Naive thymus-derived CD4-positive, alpha-beta T cell (primary cell): ENCODE measurements around the gene YEATS2. TPM values are rescaled to one million over a fixed set of nuclear protein-coding genes. Genes with fewer than 3 reads are reported as not detected.

ENCODE experiments used
- ATAC-seq: fragments of 150-1000 bp; cut with Tn5 transposase; 2 replicates; pipeline ENCODE4 v1.10.0; 2021; ENCODE audit warnings: mild to moderate bottlenecking, moderate library complexity
- CTCF ChIA-PET: fragments of 350-600 bp; sonication (Branson Sonifier 250); formaldehyde crosslinking; loops from one replicate; lab custom pipeline; 2021; ENCODE audit warnings: antibody characterized with exemption; lab: Charles Lee
- POLR2A ChIA-PET: fragments of 350-600 bp; sonication (Branson Sonifier 250); formaldehyde crosslinking; loops from one replicate; lab custom pipeline; 2021; ENCODE audit warnings: antibody characterized with exemption, inconsistent platforms; lab: Charles Lee
- DNase-seq, 9 donors: peaks; one replicate each; pipeline versions ENCODE4 v3.0.0 to v3.0.0-alpha.2; 2020 to 2022; ENCODE audit warnings: mixed read lengths in 1 of 9
- H3K27ac ChIP-seq: one replicate; pipeline ENCODE4 v1.7.0; 2013; ENCODE audit warnings: mild to moderate bottlenecking, low read depth, low read length, moderate library complexity
- H3K27me3 ChIP-seq, 2 donors: one replicate each; pipeline ENCODE4 v1.7.0; 2013; ENCODE audit warnings: low read length in 2 of 2, mild to moderate bottlenecking in 2 of 2, moderate library complexity in 2 of 2; ENCODE audit not compliant: control insufficient read depth in 2 of 2, insufficient read depth in 2 of 2
- H3K36me3 ChIP-seq, 3 experiments: 1 replicate in 2 of 3; 2 replicates in 1 of 3; pipeline ENCODE4 v1.7.0; 2013; ENCODE audit warnings: low read length in 3 of 3, mild to moderate bottlenecking in 3 of 3, moderate library complexity in 1 of 3; ENCODE audit not compliant: insufficient read depth in 3 of 3, control insufficient read depth in 2 of 3
- H3K4me1 ChIP-seq, 2 donors: one replicate each; pipeline ENCODE4 v1.7.0; 2013; ENCODE audit warnings: low read length in 2 of 2, mild to moderate bottlenecking in 2 of 2, moderate library complexity in 1 of 2; ENCODE audit not compliant: control insufficient read depth in 2 of 2, insufficient read depth in 2 of 2
- H3K4me3 ChIP-seq: 2 replicates; pipeline ENCODE4 v1.7.0; 2013; ENCODE audit warnings: mild to moderate bottlenecking, low read length
- H3K9me3 ChIP-seq, 3 experiments: 1 replicate in 2 of 3; 2 replicates in 1 of 3; pipeline ENCODE4 v1.7.0; 2013; ENCODE audit warnings: low read length in 3 of 3; ENCODE audit not compliant: control insufficient read depth in 2 of 3
- H3K27ac Mint-ChIP-seq, 9 donors: one replicate each; pipeline ENCODE4 v1.8.0; 2020 to 2022; ENCODE audit warnings: mixed read lengths in 9 of 9, mild to moderate bottlenecking in 8 of 9, moderate library complexity in 5 of 9, inconsistent platforms in 2 of 9
- H3K27me3 Mint-ChIP-seq, 5 donors: one replicate each; pipeline ENCODE4 v1.8.0; 2021 to 2022; ENCODE audit warnings: mixed read lengths in 5 of 5, mild to moderate bottlenecking in 1 of 5
- H3K36me3 Mint-ChIP-seq, 5 donors: one replicate each; pipeline ENCODE4 v1.8.0; 2020 to 2022; ENCODE audit warnings: mixed read lengths in 5 of 5, mild to moderate bottlenecking in 3 of 5, inconsistent platforms in 1 of 5
- H3K4me1 Mint-ChIP-seq, 7 donors: one replicate each; pipeline ENCODE4 v1.8.0; 2020 to 2022; ENCODE audit warnings: mixed read lengths in 7 of 7, mild to moderate bottlenecking in 3 of 7, inconsistent platforms in 1 of 7
- H3K4me3 Mint-ChIP-seq, 10 donors: one replicate each; pipeline ENCODE4 v1.8.0; 2020 to 2022; ENCODE audit warnings: mild to moderate bottlenecking in 10 of 10, mixed read lengths in 10 of 10, moderate library complexity in 6 of 10, inconsistent platforms in 2 of 10
- H3K9me3 Mint-ChIP-seq, 11 donors: one replicate each; pipeline ENCODE4 v1.8.0; 2020 to 2022; ENCODE audit warnings: mixed read lengths in 11 of 11, mild to moderate bottlenecking in 4 of 11, inconsistent platforms in 1 of 11, moderate library complexity in 1 of 11
- intact Hi-C, 2 donors: fragments of 100-400 bp; cut with micrococcal nuclease; formaldehyde crosslinking; loops; one replicate each; pipeline ENCODE4 v1.15.1; 2023
- polyA plus RNA-seq, 2 donors: library from polyadenylated mRNA; unstranded; fragments of 300-500 nt; fragmentation: Illumina TruSeq; gene quantifications; one replicate each; pipeline ENCODE4 v1.2.3, GENCODE V29; 2021
- total RNA-seq, 6 experiments: library from RNA in 5 of 6; stranded (reverse) in 5 of 6; gene quantifications; 1 replicate in 5 of 6; 2 replicates in 1 of 6; pipeline ENCODE4 v1.2.3 and lab custom pipeline; 2021 to 2026

Gene YEATS2
- total and polyA plus RNA-seq, 7 experiments from 2014 or later = 5.5 to 61.4 (median 21.0) TPM

- H3K36me3 Mint-ChIP-seq = peaks cover 4 to 40% (median 18%) of the 10 kb centered on the region in 5 donors
- no peak overlapping the region for H3K27ac Mint-ChIP-seq
- Histone ChIP-seq H3K36me3 (peaks cover 7 to 78% (median 9%) of the 10 kb centered on the region in 3 experiments), H3K27ac (no peak overlapping the region), H3K4me3 (no peak overlapping the region), H3K4me1 (no peaks in the 10 kb centered on the region), H3K27me3 (no peaks in the 10 kb centered on the region), H3K9me3 (no peaks in the 10 kb centered on the region)
- ChIA-PET CTCF (interaction anchor here (1.3 kb wide), 1 partner anchor 40 kb away, joined by 3 read pairs; the partner anchor contains the start of gene PARL), POLR2A (no interaction called here)
- intact Hi-C loops = no loop called here
- no peaks in the 10 kb centered on the region for H3K9me3 Mint-ChIP-seq
- peaks cover 0 to 7% (median 3%) of the 10 kb centered on the region in 7 donors for H3K4me1 Mint-ChIP-seq
- ATAC-seq (no peak), DNase-seq (no peak)
- no peak overlapping the region for H3K4me3 Mint-ChIP-seq
- no peaks in the 10 kb centered on the region for H3K27me3 Mint-ChIP-seq
Measured at GRCh38 chr3:183844606-183845005, 147.0 kb downstream of the YEATS2 start.

GRCh38 chr3:183845090-183845489 is 147.5 kb downstream of the YEATS2 start:
- Histone ChIP-seq H3K27ac (no peak overlapping the region), H3K36me3 (peaks cover 5 to 75% (median 7%) of the 10 kb centered on the region in 3 experiments), H3K4me3 (no peak overlapping the region), H3K9me3 (no peaks in the 10 kb centered on the region), H3K27me3 (no peaks in the 10 kb centered on the region), H3K4me1 (no peaks in the 10 kb centered on the region)
- peak overlapping the region in 2 of 9 donors; percentile 43 to 62 for H3K27ac Mint-ChIP-seq
- H3K4me1 Mint-ChIP-seq = peaks cover 0 to 8% (median 3%) of the 10 kb centered on the region in 7 donors
- ChIA-PET CTCF (interaction anchor here (1.3 kb wide), 1 partner anchor 39 kb away, joined by 3 read pairs; the partner anchor contains the start of gene PARL), POLR2A (no interaction called here)
- H3K4me3 Mint-ChIP-seq = no peak overlapping the region
- H3K36me3 Mint-ChIP-seq = peaks cover 4 to 38% (median 16%) of the 10 kb centered on the region in 5 donors
- intact Hi-C loops = no loop called here
- DNase-seq (no peak), ATAC-seq (no peak)
- H3K27me3 Mint-ChIP-seq = no peaks in the 10 kb centered on the region
- H3K9me3 Mint-ChIP-seq = no peaks in the 10 kb centered on the region

- H3K27me3 Mint-ChIP-seq = no peaks in the 10 kb centered on the region
- no peaks in the 10 kb centered on the region for H3K27me3 ChIP-seq
- peaks cover 5 to 73% (median 7%) of the 10 kb centered on the region in 3 experiments for H3K36me3 ChIP-seq
- H3K4me3 Mint-ChIP-seq = no peak overlapping the region
- no peak for ATAC-seq
- ChIA-PET CTCF (interaction anchor here (1.3 kb wide), 1 partner anchor 39 kb away, joined by 3 read pairs; the partner anchor contains the start of gene PARL), POLR2A (no interaction called here)
- H3K4me1 ChIP-seq = no peaks in the 10 kb centered on the region
- peak overlapping the region in 2 of 9 donors; percentile 43 to 62 for H3K27ac Mint-ChIP-seq
- no peak for DNase-seq
- peaks cover 0 to 11% (median 4%) of the 10 kb centered on the region in 7 donors for H3K4me1 Mint-ChIP-seq
- intact Hi-C loops = no loop called here
- peaks cover 4 to 44% (median 16%) of the 10 kb centered on the region in 5 donors for H3K36me3 Mint-ChIP-seq
- no peaks in the 10 kb centered on the region for H3K9me3 ChIP-seq
- no peak overlapping the region for H3K4me3 ChIP-seq
- H3K27ac ChIP-seq = no peak overlapping the region
- H3K9me3 Mint-ChIP-seq = no peaks in the 10 kb centered on the region
Measured at GRCh38 chr3:183845608-183846288, 148.2 kb downstream of the YEATS2 start.

- H3K9me3 Mint-ChIP-seq = no peaks in the 10 kb centered on the region
- ChIA-PET CTCF (no interaction called here), POLR2A (no interaction called here)
- peaks cover 3 to 22% (median 6%) of the 10 kb centered on the region in 7 donors for H3K4me1 Mint-ChIP-seq
- intact Hi-C loops = no loop called here
- Histone ChIP-seq H3K4me3 (no peak overlapping the region), H3K27me3 (no peaks in the 10 kb centered on the region), H3K36me3 (peaks cover 0 to 33% (median 3%) of the 10 kb centered on the region in 3 experiments), H3K27ac (no peak overlapping the region), H3K4me1 (no peaks in the 10 kb centered on the region), H3K9me3 (no peaks in the 10 kb centered on the region)
- H3K27ac Mint-ChIP-seq = peak overlapping the region in 1 of 9 donors; percentile 32
- peaks cover 1 to 65% (median 24%) of the 10 kb centered on the region in 5 donors for H3K36me3 Mint-ChIP-seq
- DNase-seq = no peak
- no peak overlapping the region for H3K4me3 Mint-ChIP-seq
- ATAC-seq = no peak
- no peaks in the 10 kb centered on the region for H3K27me3 Mint-ChIP-seq
Measured at GRCh38 chr3:183854318-183855035, 156.9 kb downstream of the YEATS2 start.

- Mint-ChIP-seq H3K4me3 (no peak overlapping the region), H3K36me3 (peaks cover 14 to 72% (median 26%) of the 10 kb centered on the region in 5 donors), H3K4me1 (peaks cover 0 to 10% (median 0%) of the 10 kb centered on the region in 7 donors), H3K9me3 (no peaks in the 10 kb centered on the region), H3K27me3 (no peaks in the 10 kb centered on the region), H3K27ac (peak overlapping the region in 3 of 9 donors; percentile 34 to 76 (median 53))
- no peaks in the 10 kb centered on the region for H3K9me3 ChIP-seq
- no peaks in the 10 kb centered on the region for H3K27me3 ChIP-seq
- intact Hi-C loops = no loop called here
- ATAC-seq (no peak), DNase-seq (no peak)
- ChIA-PET POLR2A (no interaction called here), CTCF (no interaction called here)
- no peak overlapping the region for H3K27ac ChIP-seq
- H3K4me3 ChIP-seq = no peak overlapping the region
- H3K36me3 ChIP-seq = peaks cover 4 to 48% (median 12%) of the 10 kb centered on the region in 3 experiments
- H3K4me1 ChIP-seq = no peaks in the 10 kb centered on the region
Measured at GRCh38 chr3:183857863-183858262, 160.3 kb downstream of the YEATS2 start.
